ENCODE data around the gene CPXM2. TPM values are rescaled to one million over a fixed set of nuclear protein-coding genes. Genes with fewer than 3 reads are reported as not detected.

CPXM2 gene
- total and polyA plus RNA-seq, 4 donors, result 0.05 to 0.92 (median 0.44) TPM

DNA sequence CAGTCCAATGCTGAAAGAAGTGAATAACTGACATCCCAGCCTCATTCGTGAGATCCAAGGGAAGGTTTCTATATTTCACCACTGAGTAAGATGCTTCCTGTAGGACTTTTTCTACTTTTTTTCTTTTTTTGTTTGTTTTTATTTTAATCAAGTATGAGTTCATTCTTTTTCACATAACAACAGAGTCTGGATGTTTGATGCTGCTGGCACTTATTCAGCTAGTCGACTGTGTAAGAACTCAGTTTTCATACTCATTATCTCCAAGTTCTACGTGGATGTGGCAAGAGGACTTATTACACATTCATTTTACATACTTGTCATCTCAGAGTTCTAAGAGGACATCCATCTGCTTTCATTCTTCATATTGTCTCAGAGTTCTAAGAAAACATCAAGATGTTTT, 86.9 kb downstream of the CPXM2 start:
- H3K9me3 ChIP-seq (ENCODE audit: control insufficient read depth in 4 of 4, low read length in 3 of 4), result peaks cover 0 to 1% (median 0%) of the 10 kb centered on the region in 4 donors
- no peak overlapping the region for H3K9ac ChIP-seq (ENCODE audit: low read depth in 1 of 2, low read length in 2 of 2)
- peaks cover 0 to 10% (median 4%) of the 10 kb centered on the region in 4 donors for H3K27me3 ChIP-seq (ENCODE audit: control insufficient read depth in 4 of 4, insufficient read depth in 4 of 4, low read length in 3 of 4)
- no peak for TF ChIP-seq SP1 (IDR thresholded peaks at IDR 0.05)
- TF ChIP-seq, protein P1, sequence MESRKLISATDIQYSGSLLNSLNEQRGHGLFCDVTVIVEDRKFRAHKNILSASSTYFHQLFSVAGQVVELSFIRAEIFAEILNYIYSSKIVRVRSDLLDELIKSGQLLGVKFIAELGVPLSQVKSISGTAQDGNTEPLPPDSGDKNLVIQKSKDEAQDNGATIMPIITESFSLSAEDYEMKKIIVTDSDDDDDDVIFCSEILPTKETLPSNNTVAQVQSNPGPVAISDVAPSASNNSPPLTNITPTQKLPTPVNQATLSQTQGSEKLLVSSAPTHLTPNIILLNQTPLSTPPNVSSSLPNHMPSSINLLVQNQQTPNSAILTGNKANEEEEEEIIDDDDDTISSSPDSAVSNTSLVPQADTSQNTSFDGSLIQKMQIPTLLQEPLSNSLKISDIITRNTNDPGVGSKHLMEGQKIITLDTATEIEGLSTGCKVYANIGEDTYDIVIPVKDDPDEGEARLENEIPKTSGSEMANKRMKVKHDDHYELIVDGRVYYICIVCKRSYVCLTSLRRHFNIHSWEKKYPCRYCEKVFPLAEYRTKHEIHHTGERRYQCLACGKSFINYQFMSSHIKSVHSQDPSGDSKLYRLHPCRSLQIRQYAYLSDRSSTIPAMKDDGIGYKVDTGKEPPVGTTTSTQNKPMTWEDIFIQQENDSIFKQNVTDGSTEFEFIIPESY (IDR thresholded peaks at IDR 0.05), result no peak
- TF ChIP-seq TAF1 (conservative IDR thresholded peaks at IDR 0.05), result no peak
- TF ChIP-seq HNF4G (IDR thresholded peaks at IDR 0.05), result no peak
- TF ChIP-seq JUND (IDR thresholded peaks at IDR 0.05), result no peak
- TF ChIP-seq NR2F2 (IDR thresholded peaks at IDR 0.05), result no peak
- TF ChIP-seq FOXA2 (IDR thresholded peaks at IDR 0.05), result no peak
- TF ChIP-seq, protein P2, sequence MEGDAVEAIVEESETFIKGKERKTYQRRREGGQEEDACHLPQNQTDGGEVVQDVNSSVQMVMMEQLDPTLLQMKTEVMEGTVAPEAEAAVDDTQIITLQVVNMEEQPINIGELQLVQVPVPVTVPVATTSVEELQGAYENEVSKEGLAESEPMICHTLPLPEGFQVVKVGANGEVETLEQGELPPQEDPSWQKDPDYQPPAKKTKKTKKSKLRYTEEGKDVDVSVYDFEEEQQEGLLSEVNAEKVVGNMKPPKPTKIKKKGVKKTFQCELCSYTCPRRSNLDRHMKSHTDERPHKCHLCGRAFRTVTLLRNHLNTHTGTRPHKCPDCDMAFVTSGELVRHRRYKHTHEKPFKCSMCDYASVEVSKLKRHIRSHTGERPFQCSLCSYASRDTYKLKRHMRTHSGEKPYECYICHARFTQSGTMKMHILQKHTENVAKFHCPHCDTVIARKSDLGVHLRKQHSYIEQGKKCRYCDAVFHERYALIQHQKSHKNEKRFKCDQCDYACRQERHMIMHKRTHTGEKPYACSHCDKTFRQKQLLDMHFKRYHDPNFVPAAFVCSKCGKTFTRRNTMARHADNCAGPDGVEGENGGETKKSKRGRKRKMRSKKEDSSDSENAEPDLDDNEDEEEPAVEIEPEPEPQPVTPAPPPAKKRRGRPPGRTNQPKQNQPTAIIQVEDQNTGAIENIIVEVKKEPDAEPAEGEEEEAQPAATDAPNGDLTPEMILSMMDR (IDR thresholded peaks at IDR 0.05; ENCODE audit: low read depth, low read length, missing input control), result no peak
- TF ChIP-seq GABPA (IDR thresholded peaks at IDR 0.05 in 1 of 2, conservative IDR thresholded peaks at IDR 0.05 in 1 of 2), result no peak
- TF ChIP-seq, protein P3, sequence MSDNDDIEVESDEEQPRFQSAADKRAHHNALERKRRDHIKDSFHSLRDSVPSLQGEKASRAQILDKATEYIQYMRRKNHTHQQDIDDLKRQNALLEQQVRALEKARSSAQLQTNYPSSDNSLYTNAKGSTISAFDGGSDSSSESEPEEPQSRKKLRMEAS (IDR thresholded peaks at IDR 0.05), result no peak
- TF ChIP-seq, protein P4, sequence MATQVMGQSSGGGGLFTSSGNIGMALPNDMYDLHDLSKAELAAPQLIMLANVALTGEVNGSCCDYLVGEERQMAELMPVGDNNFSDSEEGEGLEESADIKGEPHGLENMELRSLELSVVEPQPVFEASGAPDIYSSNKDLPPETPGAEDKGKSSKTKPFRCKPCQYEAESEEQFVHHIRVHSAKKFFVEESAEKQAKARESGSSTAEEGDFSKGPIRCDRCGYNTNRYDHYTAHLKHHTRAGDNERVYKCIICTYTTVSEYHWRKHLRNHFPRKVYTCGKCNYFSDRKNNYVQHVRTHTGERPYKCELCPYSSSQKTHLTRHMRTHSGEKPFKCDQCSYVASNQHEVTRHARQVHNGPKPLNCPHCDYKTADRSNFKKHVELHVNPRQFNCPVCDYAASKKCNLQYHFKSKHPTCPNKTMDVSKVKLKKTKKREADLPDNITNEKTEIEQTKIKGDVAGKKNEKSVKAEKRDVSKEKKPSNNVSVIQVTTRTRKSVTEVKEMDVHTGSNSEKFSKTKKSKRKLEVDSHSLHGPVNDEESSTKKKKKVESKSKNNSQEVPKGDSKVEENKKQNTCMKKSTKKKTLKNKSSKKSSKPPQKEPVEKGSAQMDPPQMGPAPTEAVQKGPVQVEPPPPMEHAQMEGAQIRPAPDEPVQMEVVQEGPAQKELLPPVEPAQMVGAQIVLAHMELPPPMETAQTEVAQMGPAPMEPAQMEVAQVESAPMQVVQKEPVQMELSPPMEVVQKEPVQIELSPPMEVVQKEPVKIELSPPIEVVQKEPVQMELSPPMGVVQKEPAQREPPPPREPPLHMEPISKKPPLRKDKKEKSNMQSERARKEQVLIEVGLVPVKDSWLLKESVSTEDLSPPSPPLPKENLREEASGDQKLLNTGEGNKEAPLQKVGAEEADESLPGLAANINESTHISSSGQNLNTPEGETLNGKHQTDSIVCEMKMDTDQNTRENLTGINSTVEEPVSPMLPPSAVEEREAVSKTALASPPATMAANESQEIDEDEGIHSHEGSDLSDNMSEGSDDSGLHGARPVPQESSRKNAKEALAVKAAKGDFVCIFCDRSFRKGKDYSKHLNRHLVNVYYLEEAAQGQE (IDR thresholded peaks at IDR 0.05), result no peak
- no peak for TF ChIP-seq YY1 (IDR thresholded peaks at IDR 0.05)
- TF ChIP-seq RAD21 (IDR thresholded peaks at IDR 0.05), result no peak
- TF ChIP-seq RXRA (IDR thresholded peaks at IDR 0.05), result no peak
- no peak for TF ChIP-seq FOXA1 (IDR thresholded peaks at IDR 0.05)
- TF ChIP-seq, protein P5, sequence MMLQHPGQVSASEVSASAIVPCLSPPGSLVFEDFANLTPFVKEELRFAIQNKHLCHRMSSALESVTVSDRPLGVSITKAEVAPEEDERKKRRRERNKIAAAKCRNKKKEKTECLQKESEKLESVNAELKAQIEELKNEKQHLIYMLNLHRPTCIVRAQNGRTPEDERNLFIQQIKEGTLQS (IDR thresholded peaks at IDR 0.05), result no peak
- H3K36me3 ChIP-seq (ENCODE audit: control insufficient read depth in 4 of 4, insufficient read depth in 3 of 4, low read depth in 1 of 4, low read length in 3 of 4), result no peaks in the 10 kb centered on the region
- WGBS, result 58% methylated on average over 3 of the region's 3 CpGs
- no peak for DNase-seq (ENCODE audit: low spot score)
- H3K27ac ChIP-seq (ENCODE audit: low read depth in 1 of 2, low read length in 2 of 2), result no peak overlapping the region
- no peaks in the 10 kb centered on the region for H3K4me1 ChIP-seq (ENCODE audit: control insufficient read depth in 4 of 4, insufficient read depth in 4 of 4, low read length in 3 of 4)
- H3K4me3 ChIP-seq (ENCODE audit: low read depth in 1 of 3, low read length in 3 of 3), result no peak overlapping the region

DNA sequence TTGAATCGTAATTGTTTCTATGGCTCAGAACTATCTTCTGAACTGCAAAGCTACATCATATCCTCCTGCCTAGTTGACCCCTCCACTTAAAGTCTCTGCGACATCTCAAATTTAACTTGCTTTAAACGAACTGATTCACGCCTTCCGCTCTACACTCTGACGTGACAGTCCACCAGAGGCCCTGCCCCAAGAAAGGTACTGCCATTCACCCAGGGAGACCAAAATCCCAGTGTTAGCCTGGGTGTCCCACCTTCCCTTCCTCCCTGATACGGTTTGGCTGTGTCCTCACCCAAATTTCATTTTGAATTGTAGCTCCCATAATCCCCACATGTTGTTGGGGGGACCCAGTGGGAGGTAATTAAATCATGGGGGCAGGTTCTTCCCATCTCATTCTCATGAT, 90.8 kb downstream of the CPXM2 start:
- Histone ChIP-seq H3K27ac (ENCODE audit: low read depth in 1 of 2, low read length in 2 of 2) (no peak overlapping the region), H3K27me3 (ENCODE audit: control insufficient read depth in 4 of 4, insufficient read depth in 4 of 4, low read length in 3 of 4) (peaks cover 0 to 3% (median 0%) of the 10 kb centered on the region in 4 donors)
- TF ChIP-seq RAD21 (IDR thresholded peaks at IDR 0.05) (no peak), GABPA (IDR thresholded peaks at IDR 0.05 in 1 of 2, conservative IDR thresholded peaks at IDR 0.05 in 1 of 2) (no peak), YY1 (IDR thresholded peaks at IDR 0.05) (no peak), EGR1 (IDR thresholded peaks at IDR 0.05; ENCODE audit: low read depth in 2 of 2) (no peak), RXRA (IDR thresholded peaks at IDR 0.05) (no peak), FOXA1 (IDR thresholded peaks at IDR 0.05) (no peak)
- TF ChIP-seq, protein P1 (IDR thresholded peaks at IDR 0.05), result no peak
- TF ChIP-seq, protein P4 (IDR thresholded peaks at IDR 0.05), result no peak

More for the DNA sequence above, 90.8 kb downstream of the CPXM2 start:
- H3K9me3 ChIP-seq (ENCODE audit: control insufficient read depth in 4 of 4, low read length in 3 of 4), result peaks cover 0 to 1% (median 0%) of the 10 kb centered on the region in 4 donors
- H3K4me3 ChIP-seq (ENCODE audit: low read depth in 1 of 3, low read length in 3 of 3), result no peak overlapping the region
- H3K36me3 ChIP-seq (ENCODE audit: control insufficient read depth in 4 of 4, insufficient read depth in 3 of 4, low read depth in 1 of 4, low read length in 3 of 4), result no peaks in the 10 kb centered on the region
- DNase-seq (ENCODE audit: low spot score), result no peak
- no peak overlapping the region for H3K9ac ChIP-seq (ENCODE audit: low read depth in 1 of 2, low read length in 2 of 2)
- 75% methylated on average over 7 of the region's 7 CpGs for WGBS
- no peaks in the 10 kb centered on the region for H3K4me1 ChIP-seq (ENCODE audit: control insufficient read depth in 4 of 4, insufficient read depth in 4 of 4, low read length in 3 of 4)
